NCI-H69 (cell line): ENCODE data around the gene PPP1R3G.

ENCODE experiments used
- DNase-seq: peaks from one replicate; lab custom pipeline; 2025; lab: John Stamatoyannopoulos, UW

Gene PPP1R3G

DNA sequence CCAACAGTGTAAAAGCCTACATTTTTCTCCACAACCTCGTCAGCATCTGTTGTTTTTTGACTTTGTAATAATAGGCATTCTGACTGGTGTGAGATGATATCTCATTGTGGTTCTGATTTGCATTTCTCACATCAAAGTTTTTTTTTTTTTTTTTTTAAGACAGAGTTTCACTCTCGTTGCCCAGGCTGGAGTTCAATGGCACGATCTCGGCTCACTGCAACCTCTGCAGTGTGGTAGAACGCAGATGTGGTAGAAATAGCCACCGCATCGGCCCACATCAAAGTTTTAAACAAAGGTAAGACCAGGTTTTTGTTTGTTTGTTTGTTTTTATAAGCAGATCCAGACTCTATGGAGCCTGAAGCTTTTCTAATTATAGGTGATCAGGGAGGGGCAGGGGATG lies 12.7 kb upstream of the PPP1R3G start:
- no peak for DNase-seq

DNA sequence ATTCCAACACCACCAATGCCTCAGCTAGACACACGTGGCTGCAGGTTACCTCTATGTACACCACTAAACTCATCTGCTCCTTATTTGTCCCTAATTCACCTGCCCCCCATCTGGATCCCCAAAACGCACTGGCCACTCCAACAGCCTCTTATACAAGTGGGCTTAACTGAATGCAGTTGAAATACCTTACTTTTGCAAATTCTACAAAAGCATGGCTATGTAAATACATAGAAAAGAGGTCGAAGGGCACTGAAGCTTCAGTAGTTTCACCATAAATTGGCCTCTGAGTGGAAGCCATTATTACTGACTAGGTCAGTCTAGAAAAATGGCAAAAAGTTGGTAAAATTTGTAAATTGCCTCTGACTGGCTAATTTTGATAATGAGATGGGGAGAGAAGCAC lies 11.1 kb upstream of the PPP1R3G start:
- no peak for DNase-seq

DNA sequence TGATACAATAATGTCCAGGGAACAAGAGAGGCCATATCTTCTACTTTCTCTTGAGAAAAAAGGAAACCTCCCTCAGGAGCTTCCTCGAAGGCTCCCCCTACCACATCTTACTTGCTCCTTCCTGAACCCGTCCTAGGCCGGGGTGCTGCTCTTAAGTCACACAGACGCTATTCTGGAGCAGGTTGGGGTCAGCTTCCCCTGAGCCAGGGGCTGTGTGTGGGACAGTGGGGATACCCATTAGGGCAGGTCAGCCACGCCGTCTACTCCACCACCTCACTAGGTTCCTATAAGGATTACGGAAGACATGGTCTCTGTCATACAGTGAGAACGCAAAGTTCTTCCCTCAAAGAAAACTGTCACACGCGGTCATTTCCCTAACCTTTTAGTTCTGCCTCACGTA lies 8.2 kb upstream of the PPP1R3G start:
- DNase-seq = no peak

DNA sequence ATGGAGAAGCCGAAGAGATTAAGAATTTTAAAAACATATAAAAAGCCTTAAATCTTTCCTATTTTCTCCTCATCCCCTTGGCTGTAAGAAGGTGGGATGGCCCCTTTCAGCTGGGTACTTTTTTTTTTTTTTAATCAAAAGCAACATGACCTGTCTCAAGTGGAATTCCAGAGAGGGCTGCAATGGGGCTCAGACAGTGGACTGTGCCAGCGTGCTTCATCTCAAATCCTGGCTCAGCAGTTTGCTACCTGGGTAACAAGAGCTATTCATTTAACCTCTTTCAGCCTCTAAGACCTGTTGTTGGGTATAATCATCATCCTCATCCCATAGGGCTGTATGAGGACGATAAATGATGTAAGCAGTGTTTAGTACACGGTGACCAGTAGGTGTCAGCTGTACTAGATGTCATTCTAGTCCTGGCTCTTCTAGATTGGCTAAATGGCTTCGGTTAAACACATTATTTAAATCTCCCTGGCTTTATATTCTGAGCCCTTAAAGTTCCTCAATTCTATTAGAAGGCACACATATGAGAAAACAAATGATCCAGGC lies 6.9 kb upstream of the PPP1R3G start:
- peak; percentile 30 for DNase-seq

DNA sequence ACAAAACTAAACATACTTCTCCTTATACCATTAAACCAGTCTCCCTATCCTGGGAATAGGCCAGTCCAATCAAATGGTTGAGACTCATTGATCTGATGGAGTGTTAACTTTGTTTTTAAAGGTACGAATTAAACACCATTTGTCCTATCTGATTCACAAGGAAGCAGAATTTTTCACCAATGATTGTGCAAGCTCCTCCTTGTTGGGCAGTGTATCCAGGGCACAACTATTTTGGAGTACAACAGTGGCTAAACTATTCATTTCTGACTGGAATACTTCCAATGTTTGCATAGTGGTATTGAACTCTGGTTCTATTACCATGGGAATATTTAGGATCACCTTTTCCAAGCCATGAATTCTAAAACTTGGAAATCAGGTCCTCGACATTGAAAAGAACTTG lies 5.4 kb upstream of the PPP1R3G start:
- no peak for DNase-seq

DNA sequence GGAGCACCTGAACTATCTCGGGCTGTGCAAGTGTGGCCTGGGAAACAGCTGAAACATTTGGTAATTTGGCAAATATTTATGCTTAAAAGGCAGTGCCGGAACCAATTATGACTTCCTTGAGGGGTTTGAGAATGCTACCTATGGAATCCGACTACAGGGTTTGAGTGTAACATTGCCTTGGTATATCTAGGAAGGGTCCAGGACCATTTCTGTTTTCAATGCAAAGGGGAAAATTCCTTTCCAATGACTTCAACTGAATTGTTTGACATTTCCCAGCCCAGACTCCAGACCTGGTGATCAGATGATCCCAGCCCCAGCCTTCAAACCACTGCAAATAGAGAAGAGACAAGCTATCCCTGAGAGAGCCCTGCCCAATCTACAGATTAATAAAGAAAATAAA lies 4.6 kb upstream of the PPP1R3G start:
- no peak for DNase-seq

DNA sequence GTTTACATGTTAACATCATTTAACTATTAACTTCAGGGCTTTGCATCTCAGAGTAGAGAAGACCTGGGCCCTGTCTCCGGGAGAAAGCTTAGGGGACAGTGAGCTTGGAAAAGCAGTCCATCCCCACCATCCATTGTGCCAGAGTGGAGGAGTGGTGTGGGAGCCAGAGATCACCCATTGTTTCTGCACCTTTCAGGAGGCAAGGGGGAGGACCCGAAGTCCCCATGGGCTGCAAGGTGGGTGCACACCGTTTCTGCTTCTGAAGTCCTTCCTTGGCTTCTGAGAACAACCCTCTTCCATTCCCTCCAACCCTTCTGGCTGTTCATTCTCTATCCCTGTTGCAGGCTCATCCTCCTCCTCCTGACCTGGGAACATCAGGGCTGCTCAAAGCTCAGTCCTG lies 4.0 kb upstream of the PPP1R3G start:
- DNase-seq = no peak

DNA sequence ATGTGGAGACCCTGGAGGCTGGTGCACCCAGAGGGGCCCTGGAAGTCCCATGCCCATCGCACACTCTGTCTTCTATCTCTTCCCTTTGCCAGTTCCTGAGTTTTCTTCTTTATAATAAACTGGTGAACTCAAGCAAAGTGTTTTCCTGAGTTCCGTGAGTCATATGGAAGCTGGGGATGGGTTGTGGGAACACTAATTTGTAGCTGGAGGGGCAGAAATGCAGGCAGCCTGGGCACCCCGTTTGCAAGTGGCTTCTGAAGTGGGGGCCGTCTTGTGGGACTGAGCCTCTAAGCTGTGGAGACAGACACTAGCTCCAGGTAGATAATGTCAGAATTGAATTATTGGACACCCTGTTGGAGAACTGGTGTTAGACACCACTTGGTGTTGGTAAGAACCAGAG lies 3.2 kb upstream of the PPP1R3G start:
- no peak for DNase-seq

DNA sequence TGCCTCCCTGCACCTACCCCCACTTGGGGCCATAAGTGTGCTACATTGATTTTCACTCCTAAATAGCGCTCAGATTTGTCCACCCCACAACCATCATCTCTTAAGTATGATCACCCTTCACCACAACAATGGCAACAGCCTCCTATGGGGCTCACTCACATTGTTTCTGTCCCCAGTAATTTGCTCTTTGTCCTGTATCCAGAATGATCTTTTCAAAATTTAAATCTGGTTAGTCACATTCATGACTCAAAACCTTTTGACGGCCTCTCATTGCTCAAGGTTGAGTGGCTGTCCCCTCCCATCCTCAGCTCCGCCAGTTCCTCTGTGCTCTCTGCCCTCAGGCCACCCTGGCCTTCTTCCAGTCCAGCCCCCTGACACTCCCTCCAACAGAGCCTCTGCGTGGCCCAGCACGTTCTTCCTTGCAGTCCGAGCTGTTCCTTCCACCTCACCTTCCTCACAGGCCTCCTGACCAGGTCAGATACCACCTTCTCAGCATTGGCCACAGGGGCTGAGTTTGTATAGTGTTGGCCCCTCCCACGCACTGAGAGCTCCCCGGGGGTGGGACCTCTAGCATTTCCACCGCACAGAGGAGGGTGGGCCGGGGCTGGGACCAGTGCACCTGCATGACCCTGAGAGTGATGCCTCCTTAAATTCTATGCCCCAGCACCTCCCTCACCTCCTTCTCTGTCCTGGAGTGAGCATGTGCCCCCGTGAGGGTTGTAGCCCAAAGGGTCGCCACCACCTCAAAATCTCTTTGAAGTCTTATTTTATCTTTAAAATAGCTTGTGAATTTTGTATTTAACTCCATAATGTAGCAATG lies 2.4 kb upstream of the PPP1R3G start:
- peak; percentile 52 for DNase-seq

DNA sequence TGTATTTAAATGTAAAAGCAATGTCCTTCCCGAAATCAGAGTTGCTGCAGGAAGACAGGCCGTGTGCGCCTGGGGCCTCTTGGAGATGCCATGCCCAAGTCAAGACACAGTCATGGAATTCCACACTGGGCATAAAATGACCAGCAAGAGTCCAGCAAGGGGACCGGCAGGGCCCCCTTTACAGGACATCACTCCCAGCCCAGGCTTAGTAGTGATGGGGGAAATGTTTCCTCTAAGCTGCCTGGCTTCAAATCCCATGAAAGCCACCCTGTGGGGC lies 1.9 kb upstream of the PPP1R3G start:
- DNase-seq = no peak

DNA sequence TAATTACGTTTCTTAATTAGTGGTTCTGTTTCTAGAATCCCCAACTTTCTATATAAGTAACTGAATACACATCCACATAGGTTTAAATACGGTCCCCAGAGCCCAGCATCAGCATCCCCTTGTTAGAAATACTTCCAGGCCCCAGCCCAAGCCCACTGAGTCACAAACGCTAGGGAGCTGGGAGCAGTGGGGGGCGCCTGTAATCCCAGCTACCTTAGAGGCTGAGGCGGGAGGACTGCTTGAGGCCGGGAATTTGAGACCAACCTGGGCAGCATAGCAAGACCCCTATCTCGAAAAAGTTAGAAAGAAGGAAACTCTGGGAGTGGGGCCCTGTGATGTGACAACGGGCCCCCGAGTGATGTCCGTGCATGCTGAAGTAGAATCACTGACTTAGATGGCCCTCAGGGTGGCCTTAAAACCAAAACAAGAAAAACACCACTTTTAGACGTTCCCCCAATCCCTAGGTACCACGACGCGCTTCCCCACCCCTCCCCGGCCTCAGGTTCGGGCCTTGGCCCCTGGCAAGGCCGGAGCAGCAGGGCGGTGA lies 1.3 kb upstream of the PPP1R3G start:
- no peak for DNase-seq

DNA sequence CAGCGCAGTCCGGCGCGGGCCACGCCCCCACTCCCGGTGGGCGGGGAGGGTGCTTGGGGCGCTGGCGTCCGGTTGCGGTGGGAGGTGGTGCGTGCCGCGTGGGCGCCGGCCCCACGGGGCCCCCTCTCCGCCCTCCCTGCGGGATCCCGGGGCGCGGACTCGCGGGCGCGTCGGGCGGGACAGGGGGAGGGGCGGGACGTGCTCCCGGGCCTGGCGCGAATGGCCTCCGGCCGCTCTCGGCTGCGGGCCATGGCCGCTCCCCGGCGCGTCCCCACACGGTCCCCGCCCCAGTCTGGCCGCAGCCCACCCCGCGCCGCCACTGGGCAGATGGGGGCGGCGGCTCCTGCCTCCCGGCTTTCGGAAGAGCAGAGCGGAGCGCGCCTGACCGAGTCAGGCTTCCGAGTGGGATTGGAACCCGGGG lies 771 bp upstream of the PPP1R3G start:
- no peak for DNase-seq

DNA sequence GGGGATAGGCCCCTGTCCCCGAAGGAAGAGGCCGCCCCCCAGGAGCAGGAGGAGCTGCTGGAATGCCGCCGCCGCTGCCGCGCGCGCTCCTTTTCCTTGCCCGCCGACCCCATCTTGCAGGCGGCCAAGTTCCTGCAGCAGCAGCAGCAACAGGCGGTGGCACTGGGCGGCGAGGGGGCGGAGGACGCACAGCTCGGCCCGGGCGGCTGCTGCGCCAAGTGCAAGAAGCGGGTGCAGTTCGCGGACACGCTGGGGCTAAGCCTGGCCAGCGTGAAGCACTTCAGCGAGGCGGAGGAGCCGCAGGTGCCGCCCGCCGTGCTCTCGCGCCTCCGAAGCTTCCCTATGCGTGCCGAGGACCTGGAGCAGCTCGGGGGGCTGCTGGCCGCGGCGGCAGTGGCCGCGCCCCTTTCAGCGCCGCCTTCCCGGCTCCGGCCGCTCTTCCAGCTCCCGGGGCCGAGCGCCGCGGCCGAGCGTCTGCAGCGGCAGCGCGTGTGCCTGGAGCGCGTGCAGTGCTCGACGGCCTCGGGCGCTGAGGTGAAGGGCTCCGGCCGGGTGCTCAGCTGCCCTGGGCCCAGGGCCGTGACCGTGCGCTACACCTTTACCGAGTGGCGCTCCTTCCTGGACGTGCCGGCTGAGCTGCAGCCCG lies 630 bp downstream of the PPP1R3G start:
- DNase-seq = peak; percentile 75

DNA sequence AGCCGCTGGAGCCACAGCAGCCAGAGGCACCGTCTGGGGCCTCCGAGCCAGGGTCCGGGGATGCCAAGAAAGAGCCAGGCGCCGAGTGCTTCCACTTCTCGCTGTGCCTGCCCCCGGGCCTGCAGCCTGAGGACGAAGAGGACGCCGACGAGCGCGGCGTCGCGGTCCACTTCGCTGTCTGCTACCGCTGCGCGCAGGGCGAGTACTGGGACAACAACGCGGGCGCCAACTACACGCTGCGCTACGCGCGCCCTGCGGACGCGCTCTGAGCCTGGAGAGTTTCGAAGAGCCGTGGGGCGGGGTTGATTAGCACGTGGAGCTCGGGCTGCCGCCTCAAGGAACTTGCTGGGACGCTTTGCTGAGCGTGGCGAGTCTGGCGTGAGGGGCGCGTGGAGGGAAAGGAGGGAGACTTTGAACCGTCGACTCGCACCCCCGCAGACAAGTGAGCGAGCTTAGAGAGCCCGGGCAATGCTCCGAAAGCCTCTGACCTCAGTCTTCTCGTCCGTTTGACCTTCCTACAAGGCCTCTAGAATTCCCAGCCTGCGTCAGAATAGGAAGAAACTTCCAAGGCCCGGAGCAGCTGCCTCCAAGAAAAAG lies 1.3 kb downstream of the PPP1R3G start:
- DNase-seq = no peak

DNA sequence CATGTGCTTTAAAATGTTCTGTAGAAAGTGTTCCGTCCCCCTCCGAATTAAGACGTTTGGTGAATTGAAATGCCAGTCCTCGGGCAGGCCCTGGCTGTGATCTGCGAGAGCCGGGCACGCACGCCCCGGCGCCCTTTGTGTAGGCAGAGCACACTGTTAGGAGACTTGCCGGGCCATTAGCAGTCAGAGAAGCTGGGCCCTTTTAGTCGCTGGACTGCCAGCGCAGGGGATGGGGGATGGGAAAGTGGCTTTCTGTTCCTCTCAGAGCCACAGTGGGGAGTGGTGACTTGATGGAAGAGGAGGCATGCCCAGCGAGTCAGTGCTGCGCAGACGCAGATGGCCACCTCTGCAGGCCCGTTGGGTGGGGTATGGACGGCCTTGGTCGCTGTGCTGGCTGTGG lies 2.2 kb downstream of the PPP1R3G start:
- DNase-seq = no peak

DNA sequence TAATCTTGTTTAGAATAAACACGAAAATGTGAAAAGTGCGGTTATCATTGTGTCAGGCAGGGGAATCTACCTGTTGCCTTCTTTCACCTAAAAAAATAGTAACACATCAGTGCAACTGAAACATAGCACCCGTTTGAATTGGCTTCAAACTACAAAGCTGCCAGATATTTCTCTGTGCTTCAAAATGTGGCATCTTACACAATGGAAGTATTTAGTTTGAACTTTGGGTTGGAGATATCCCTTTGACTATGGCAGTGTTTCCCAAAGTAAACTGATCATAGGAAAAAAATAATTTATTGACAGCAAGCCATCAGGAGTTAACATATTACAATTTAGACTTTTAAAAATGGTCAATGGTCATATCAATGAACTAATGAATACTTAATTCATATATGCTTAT lies 3.6 kb downstream of the PPP1R3G start:
- DNase-seq = no peak

DNA sequence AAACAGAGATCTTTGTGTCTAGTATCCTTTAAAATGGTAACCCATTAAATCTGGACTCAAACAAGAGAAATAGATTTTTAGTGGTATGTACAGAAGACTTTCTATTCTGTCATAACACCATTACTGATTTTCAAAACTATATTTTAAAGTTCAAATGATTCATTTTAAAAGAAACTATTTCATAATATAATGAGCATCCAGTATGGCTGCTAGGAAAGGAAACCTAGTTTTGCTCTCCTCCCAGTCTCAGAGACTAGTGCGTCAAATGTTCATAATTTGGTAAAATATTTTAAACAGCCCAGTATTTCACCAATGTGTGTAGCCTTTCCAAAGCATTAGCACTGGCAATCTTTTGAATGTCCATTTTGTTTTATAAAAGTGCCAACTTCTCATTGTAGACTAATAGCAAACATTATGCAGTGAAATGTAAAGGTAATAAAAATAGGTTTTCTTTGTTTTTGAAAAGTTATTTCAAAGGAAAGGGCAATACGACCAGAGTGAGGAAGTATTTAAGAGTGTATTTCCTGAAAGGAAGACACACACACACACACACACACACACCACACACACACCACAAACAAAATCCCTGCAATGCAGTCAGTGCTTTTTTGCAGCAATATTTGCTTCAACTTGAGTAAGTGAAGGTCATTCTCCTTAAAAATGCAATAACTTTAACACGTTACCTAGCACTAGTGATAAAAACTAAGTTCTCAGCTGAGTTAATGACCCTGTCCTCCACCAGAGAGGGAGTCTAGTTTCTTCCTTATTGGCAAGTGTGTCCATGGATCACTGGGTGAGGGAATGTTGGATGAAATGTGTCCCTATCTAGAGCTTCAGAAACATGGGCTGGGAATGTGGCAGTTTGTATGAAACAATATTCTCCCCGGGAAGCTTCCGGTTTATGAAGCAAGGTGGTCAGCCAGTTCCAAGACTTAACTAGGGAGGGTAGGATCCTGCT lies 4.6 kb downstream of the PPP1R3G start:
- DNase-seq = no peak

DNA sequence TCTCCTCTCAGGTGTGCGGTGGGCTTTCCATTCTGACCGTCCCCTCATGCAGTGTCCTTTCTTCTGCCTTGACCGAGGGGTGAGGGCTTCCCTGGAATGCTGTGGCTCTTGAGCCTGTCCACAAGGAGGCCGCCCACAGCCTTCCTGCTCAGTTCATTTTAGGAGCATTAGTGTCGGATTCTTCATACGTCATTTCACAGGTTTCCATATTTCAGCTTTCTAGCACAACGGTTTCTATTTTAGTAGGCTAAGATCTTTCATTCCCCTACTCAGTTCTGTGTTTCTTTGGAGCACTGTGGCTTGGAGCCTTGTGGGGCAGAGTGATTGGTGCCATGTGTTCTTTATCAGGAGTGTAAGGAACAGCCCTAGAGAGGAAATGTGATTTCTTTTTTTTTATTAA lies 5.5 kb downstream of the PPP1R3G start:
- no peak for DNase-seq

DNA sequence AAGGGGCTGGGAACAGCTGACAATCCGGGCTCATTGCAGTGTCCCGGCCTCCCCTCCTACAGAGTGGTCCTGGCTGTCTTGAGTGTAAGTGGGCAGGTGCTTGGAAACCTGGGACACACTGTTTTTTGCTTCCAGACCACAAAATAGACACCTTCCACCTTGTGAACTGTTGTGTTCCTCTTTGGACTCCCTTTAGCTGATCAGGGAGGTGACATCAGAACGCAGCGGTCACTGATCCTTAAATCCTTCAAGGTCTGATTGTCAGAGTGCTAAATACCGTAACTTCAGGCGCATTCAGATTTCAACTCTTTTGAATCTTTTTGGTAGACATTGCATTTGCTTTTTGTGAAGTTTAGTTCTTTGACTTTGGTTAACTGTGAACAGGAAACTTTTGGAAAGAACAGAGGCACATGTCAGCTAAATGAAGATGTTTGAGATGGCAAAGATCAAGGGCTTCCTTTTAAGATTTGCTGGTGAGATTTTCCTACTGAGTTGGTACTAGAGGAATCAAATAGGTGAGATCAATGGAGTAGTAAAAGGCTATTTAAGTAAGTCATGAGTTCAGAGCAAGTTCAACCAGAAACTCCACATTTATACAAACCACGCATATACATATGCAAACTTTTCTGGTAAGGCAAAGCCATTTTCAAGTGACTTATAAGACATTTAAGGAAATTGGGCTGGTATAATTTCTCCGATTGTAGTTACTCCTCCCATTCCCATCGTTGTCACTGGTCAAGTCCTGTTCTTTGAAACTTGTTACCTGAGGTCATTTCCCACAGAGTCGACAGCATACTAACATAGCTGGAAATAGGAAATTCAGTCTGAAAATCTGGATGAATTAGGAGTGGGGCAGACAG lies 6.3 kb downstream of the PPP1R3G start:
- DNase-seq = no peak

DNA sequence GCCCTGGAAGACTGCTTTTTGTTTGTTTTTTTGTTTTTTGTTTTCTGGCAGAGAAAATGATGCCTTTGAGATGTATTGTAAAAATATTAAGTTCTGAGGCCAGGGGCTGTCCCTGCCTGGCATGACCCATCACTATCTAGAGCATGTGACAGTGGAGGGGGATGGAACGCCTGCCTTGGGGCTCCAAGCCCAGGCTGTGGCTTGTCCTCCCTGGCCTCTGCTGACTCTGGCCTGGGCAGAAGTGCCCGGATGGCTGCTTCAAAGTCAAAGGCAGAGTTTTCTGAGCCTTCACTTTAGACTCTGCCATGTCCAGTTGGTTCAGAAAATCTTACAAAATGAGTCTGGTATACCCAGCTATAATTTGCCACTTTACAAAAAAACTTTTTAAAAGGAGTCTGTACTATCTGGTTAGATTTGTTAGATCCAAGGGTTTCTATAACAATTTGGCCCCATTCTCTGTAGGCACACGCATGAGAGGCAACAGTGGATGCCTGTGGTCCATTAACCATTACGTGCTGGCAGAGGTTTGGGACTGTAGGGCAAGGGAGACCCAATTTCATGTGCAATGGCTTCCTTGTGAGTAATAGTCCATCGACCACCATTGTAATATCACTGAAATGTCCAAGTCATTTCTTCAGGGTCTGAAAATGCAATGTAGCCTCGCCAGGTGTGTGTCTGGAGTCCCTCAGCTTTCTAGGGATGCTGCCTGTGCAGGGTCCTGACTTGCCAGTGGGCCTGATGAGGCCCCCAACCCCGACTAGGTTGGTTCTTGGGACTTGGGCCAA lies 8.3 kb downstream of the PPP1R3G start:
- no peak for DNase-seq
